SK-N-SH treated with all-trans-retinoic acid at 6 μM for 48 hours (cell line): ENCODE results near the gene ANAPC15.

Experiments
- RARB ChIP-seq: fragments of 250-450 bp; sonication (Bioruptor Pico); IDR thresholded peaks from 2 replicates; pipeline ENCODE4 v1.8.0; 2021; ENCODE audit warnings: mild to moderate bottlenecking, moderate library complexity
- SNAI2 ChIP-seq: fragments of 250-450 bp; sonication (Bioruptor Pico); IDR thresholded peaks from 2 replicates; pipeline ENCODE4 v1.5.0; 2020; ENCODE audit warnings: mild to moderate bottlenecking, moderate library complexity
- ZC3H10 ChIP-seq: fragments of 250-450 bp; sonication (Bioruptor Pico); IDR thresholded peaks from 2 replicates; pipeline ENCODE4 v1.5.1; 2021; ENCODE audit warnings: mild to moderate bottlenecking, moderate library complexity
- ZFP3 ChIP-seq: fragments of 250-450 bp; sonication (Bioruptor Pico); IDR thresholded peaks from 2 replicates; pipeline ENCODE4 v1.5.0; 2020; ENCODE audit warnings: mild to moderate bottlenecking, moderate library complexity

DNA sequence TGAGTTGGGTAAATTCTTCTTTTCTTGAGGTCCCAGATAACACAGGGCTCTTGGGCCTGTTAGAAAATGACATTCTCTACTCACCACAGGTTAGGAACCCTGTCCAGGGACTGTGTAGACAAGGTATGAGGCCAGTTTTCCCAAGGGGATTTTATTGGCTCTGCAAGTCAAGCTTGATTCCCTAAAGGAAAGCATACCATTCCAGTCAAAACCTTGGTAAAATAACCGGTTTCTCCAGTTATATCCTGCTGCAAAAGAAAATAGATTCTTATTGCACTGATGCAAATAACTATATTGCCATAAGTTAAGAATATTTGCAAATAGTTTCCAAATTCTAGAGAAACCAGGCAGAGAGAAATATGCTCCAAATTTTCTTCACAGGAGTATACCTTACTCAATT lies 13.5 kb upstream of the ANAPC15 start:
- TF ChIP-seq RARB (CRISPR knock-in tag) (no peak), ZFP3 (CRISPR knock-in tag) (no peak), SNAI2 (no peak), ZC3H10 (CRISPR knock-in tag) (no peak)
